GM21390 (cell line): Measurements from ENCODE around the gene FOLR2.

Experiments
- ATAC-seq: cut with Tn5 transposase; IDR thresholded peaks from one replicate; pipeline ENCODE4 v1.9.1; 2021; ENCODE audit not compliant: unreplicated experiment

FOLR2 gene

DNA sequence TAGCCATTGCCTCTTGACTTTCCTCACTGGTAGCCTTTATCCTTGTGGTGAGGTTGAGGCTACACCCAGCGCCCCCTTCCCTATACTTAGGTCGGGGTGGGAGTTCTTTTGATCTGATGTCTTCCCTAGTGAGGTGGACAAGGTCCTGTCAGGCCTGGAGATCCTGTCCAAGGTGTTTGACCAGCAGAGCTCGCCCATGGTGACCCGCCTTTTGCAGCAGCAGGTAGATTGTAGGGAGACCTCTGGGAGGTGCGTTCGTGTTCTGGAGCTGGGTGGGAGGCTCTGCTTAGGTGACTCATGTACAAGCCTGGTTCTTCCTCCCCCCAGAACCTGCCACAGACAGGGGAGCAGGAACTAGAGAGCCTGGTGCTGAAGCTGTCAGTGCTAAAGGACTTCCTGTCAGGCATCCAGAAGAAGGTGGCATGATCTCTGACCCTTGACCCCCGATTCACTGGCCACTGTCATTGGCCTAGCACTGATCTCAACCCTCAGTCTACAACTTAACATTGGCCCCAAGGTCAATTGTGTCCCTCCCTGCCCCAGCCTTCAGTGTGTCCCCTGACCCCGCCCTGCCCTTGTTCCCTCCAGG, 12.8 kb downstream of the FOLR2 start:
- ATAC-seq: no peak

- no peak for ATAC-seq
Measured at GRCh38 chr11:72229925-72230763, 13.6 kb downstream of the FOLR2 start.

GRCh38 chr11:72230764-72231365, 14.3 kb downstream of the FOLR2 start:
- no peak for ATAC-seq

DNA sequence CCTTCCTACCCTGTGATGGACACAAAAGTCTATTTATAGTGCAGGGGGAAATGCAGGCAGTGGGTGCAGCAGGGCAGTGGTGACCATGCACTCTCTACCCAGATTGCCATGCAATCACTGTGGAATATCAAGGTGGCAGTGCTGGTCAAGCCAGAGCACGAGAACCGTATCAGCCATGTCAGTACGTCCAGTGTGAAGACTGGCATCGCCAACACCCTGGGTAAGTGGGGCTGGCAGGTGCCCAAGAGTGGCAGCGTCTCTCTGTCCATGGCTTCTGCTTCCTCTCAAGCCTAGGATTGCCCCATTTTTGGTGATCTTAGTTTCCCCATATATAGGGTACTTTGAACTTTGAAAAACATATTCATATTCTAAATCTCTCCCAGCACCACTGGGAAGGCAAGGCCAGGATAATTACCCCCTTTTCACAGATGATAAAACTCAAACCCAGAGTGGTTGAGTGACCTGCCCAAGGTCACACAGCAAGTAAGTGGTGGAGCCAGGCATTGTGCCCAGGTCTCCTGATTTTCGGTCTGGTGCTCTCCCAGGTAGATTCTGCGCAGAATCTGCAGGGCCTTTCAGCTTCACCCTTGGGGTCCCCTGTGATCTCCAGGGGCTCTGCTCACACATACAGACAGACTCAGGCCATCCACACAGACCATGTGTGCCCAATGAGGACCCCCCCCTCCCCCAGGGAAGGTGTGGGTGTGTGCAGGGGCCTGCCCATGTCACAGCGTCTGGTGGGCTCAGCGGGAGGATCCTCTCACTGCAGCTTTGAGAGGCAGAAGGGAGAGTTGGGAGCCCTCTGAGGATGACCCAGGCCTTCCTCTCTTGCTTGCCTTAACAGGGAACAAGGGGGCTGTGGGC, 15.0 kb downstream of the FOLR2 start:
- ATAC-seq: no peak

- no peak for ATAC-seq
Measured at GRCh38 chr11:72232260-72233055, 15.9 kb downstream of the FOLR2 start.

DNA sequence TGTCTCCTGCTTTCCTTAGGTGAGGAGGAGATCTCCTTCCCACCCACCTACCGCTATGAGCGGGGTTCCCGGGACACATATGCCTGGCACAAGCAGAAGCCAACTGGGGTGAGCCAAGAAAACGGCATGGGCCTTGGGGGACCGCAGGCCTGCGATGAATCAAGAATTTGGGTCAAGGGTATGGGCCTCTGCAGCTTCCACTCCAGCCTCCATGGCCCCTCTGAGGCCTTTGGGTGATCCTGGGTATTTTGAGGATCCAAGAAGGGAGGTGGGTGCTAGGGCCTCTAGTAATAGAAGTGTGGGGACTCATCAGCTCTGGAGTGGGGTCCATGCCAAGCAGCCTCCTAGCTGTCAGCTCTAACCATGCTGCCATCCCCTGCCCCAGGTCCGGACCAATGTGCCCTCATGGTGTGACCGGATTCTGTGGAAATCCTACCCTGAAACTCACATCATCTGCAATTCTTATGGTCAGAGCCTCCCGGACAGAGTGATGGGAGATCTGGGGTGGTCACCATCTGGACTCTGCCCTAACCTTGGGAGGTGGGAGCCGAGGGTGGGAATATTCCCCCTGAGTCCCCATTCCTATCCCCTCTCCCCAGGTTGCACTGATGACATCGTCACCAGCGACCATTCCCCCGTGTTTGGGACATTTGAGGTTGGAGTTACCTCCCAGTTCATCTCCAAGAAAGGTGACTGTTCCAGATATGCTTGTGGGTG, 16.6 kb downstream of the FOLR2 start:
- ATAC-seq: no peak

DNA sequence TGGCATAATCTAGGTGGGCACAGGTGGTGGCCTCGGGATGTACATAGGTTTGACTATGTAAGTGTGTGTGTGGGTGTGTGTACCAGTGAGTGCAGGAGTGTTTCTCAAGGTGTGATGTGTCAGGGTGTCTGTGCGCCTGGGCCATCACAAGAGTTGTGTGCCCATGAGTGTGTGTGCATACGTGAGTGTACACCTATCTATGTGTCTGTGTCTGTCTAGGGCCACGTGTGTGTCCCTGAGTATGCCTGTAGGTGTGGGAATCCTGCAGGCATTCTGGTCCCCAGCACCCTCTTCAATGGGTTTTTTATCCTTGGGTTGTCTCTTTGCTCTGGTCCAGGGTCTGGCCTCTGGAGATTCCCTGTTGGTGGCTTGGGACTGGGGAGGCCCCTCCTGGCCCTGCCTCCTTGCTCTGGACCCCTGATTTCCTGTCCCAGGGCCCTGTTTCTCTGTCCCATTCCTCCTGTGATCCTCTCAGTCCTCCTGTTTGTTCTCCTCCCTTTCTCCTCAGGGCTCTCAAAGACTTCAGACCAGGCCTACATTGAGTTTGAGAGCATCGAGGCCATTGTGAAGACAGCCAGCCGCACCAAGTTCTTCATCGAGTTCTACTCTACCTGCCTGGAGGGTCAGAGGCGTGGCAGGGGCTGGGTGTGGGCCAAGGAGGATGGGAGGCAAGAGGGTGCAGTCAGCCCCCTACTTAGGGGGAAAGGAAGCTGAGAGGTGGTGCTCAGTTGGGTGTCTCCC, 17.3 kb downstream of the FOLR2 start:
- ATAC-seq: no peak

GRCh38 chr11:72234514-72234830, 17.9 kb downstream of the FOLR2 start:
- no peak for ATAC-seq

DNA sequence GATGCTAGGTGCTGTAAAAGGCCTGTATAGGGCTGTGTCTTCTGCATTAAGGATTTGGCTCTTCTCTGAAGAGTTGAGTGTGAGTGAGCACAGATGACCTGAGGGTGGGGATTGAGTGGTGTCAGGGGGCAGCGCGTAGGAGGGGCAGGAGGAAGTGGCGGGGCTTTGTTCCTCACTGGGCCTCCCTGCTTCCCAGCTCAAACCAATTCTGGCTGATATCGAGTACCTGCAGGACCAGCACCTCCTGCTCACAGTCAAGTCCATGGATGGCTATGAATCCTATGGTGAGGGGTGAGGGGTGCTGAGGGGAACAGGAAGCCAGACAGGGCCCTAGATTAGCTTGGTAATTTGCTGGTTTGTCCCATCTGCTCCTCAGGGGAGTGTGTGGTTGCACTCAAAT, 18.3 kb downstream of the FOLR2 start:
- no peak for ATAC-seq

GRCh38 chr11:72235351-72236057, 18.9 kb downstream of the FOLR2 start:
- no peak for ATAC-seq

- no peak for ATAC-seq
Measured at GRCh38 chr11:72236083-72236697, 19.6 kb downstream of the FOLR2 start.

DNA sequence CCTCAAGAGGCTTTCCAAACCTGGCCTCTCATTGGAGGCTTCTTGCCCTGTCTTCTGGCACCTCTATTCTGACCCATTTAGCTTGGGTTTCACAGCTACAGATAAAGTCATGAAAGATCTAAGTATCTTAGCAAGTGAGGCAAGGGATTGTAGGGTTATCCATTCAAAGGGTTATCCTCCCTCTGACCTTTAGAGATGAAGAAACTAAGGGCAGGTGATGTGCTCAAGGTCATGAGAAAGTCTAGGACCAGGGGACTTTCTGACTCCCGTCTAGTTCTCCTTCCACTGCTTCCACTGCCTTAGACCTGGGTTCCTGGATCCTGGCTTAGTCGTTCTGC, 20.1 kb downstream of the FOLR2 start:
- ATAC-seq: no peak

- no peak for ATAC-seq
Measured at GRCh38 chr11:72237112-72237931, 20.7 kb downstream of the FOLR2 start.

GRCh38 chr11:72238040-72238450, 21.5 kb downstream of the FOLR2 start:
- no peak for ATAC-seq

- ATAC-seq: no peak
Measured at GRCh38 chr11:72238492-72239312, 22.1 kb downstream of the FOLR2 start.

GRCh38 chr11:72239313-72239848, 22.8 kb downstream of the FOLR2 start:
- no peak for ATAC-seq
